Activated naive CD8-positive, alpha-beta T cell treated with anti-CD3 and anti-CD28 coated beads for 36 hours (primary cell): ENCODE measurements around the gene ERN1. TPM values are rescaled to one million over a fixed set of nuclear protein-coding genes. Genes with fewer than 3 reads are reported as not detected.

ENCODE experiments used
- DNase-seq: peaks from one replicate; pipeline ENCODE4 v3.0.0; 2021
- H3K27ac Mint-ChIP-seq: one replicate; pipeline ENCODE4 v1.8.0; 2022; ENCODE audit warnings: mild to moderate bottlenecking, moderate library complexity, mixed read lengths
- H3K27me3 Mint-ChIP-seq: one replicate; pipeline ENCODE4 v1.8.0; 2022; ENCODE audit warnings: mild to moderate bottlenecking, mixed read lengths
- H3K36me3 Mint-ChIP-seq: one replicate; pipeline ENCODE4 v1.8.0; 2021; ENCODE audit warnings: mild to moderate bottlenecking, mixed read lengths
- H3K4me1 Mint-ChIP-seq: one replicate; pipeline ENCODE4 v1.8.0; 2021; ENCODE audit warnings: mixed read lengths
- H3K4me3 Mint-ChIP-seq: one replicate; pipeline ENCODE4 v1.8.0; 2022; ENCODE audit warnings: mild to moderate bottlenecking, moderate library complexity, mixed read lengths
- H3K9me3 Mint-ChIP-seq: one replicate; pipeline ENCODE4 v1.8.0; 2022; ENCODE audit warnings: mixed read lengths
- total RNA-seq, 2 experiments: library from RNA; stranded (reverse); gene quantifications; one replicate each; pipeline ENCODE4 v1.2.3, GENCODE V29; 2021

Gene ERN1
- total RNA-seq, 2 experiments from 2014 or later, result 7.6 to 9.0 TPM

GRCh38 chr17:64094412-64094811, 35.5 kb downstream of the ERN1 start:
- no peaks in the 10 kb centered on the region for H3K27me3 Mint-ChIP-seq
- no peak for DNase-seq
- H3K9me3 Mint-ChIP-seq, result no peaks in the 10 kb centered on the region
- peaks cover 20% of the 10 kb centered on the region for H3K36me3 Mint-ChIP-seq
- H3K4me3 Mint-ChIP-seq, result no peak overlapping the region
- H3K4me1 Mint-ChIP-seq, result peaks cover 23% of the 10 kb centered on the region
- H3K27ac Mint-ChIP-seq, result no peak overlapping the region

DNA sequence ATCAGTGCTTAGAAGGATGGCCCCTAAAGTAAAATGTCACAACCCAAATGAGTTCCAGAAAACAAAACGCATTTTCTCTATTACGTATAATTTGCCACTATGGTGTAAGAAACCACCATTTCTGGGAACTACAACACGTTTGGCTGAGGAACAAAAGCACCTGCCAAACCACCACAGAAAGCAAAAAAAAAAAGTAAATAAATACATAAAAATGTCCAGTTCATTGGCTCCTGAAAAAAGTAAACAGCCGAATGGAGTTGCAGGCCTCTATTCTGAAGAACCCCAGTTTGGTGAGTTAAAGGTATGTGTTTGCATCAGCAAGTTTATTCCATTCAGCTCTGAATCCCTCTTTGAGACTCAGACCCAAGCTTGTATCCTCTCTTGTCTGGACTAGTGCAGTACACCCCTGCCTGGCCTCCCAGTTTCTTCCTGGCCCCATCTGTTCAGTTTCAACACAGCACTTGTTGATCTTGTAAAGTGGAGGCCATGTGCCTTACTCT, 36.9 kb downstream of the ERN1 start:
- DNase-seq, result no peak
- Mint-ChIP-seq H3K36me3 (peaks cover 20% of the 10 kb centered on the region), H3K27ac (no peak overlapping the region), H3K4me1 (peaks cover 23% of the 10 kb centered on the region), H3K4me3 (no peak overlapping the region), H3K27me3 (no peaks in the 10 kb centered on the region), H3K9me3 (no peaks in the 10 kb centered on the region)

- Mint-ChIP-seq H3K27me3 (no peaks in the 10 kb centered on the region), H3K27ac (no peak overlapping the region), H3K4me3 (no peak overlapping the region), H3K9me3 (no peaks in the 10 kb centered on the region), H3K36me3 (peaks cover 17% of the 10 kb centered on the region), H3K4me1 (peaks cover 22% of the 10 kb centered on the region)
- DNase-seq, result no peak
Measured at GRCh38 chr17:64092113-64092512, 37.8 kb downstream of the ERN1 start.

DNA sequence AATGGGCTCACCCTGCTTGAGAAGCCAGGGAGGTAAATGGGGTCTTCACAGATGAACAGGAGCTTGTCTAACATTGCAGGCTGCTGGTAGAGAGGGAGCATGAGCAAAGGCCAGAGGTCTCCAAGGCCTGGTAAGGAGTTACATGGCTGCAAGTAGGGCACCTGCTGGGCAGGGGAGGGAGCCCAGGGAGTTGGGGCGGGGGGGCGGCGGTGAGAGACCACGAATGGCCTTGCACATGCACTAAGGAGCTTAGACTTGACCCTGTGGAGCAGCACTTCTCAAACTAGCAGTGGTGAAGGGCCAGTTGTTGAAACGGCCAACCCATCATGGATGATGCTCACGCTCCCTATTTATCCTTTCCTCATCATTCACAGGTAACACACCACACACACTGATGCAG, 38.4 kb downstream of the ERN1 start:
- no peaks in the 10 kb centered on the region for H3K27me3 Mint-ChIP-seq
- H3K4me3 Mint-ChIP-seq, result no peak overlapping the region
- DNase-seq, result no peak
- H3K27ac Mint-ChIP-seq, result no peak overlapping the region
- peaks cover 21% of the 10 kb centered on the region for H3K4me1 Mint-ChIP-seq
- H3K36me3 Mint-ChIP-seq, result peaks cover 12% of the 10 kb centered on the region
- H3K9me3 Mint-ChIP-seq, result no peaks in the 10 kb centered on the region

DNA sequence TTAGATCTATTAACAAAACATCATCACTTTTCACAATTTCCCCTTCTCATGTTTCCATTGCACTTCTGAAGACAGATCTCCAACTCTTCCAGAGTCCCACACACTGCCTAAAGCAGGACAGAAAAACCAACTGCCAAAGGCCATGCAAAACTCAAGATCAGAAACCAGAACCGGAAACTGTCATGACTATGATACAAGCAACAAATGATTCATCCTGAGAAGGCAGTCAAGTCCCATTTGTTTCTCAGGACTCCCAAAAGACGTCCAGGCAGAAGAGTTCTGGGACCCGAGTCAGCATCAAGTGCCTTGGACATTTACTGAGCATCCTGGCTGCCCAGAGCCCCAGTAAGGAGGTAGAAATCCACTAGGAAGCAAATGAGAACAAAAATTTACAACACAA, 38.8 kb downstream of the ERN1 start:
- peaks cover 21% of the 10 kb centered on the region for H3K4me1 Mint-ChIP-seq
- no peaks in the 10 kb centered on the region for H3K27me3 Mint-ChIP-seq
- H3K27ac Mint-ChIP-seq, result peak overlapping the region; percentile 58
- H3K9me3 Mint-ChIP-seq, result no peaks in the 10 kb centered on the region
- peaks cover 9% of the 10 kb centered on the region for H3K36me3 Mint-ChIP-seq
- no peak overlapping the region for H3K4me3 Mint-ChIP-seq
- no peak for DNase-seq

DNA sequence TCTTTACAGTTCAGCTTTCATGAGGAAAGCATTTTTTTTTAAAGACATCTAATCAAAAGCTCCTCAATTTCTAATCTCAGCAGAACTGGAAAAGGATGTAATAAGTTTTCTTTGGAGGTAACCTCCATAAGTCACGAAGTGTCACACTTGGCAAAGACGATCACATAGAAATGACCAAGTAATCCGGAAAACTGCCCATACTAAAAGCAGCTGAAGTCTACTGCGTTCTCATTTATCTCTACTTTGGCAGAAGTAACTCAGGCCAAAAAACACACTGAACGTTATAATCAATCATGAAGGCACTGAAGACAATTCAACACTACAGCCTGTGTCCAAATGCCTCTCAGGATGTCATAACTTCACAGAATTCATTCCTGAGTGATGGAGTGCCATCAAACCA, 39.8 kb downstream of the ERN1 start:
- peaks cover 2% of the 10 kb centered on the region for H3K36me3 Mint-ChIP-seq
- no peaks in the 10 kb centered on the region for H3K27me3 Mint-ChIP-seq
- peaks cover 14% of the 10 kb centered on the region for H3K4me1 Mint-ChIP-seq
- no peaks in the 10 kb centered on the region for H3K9me3 Mint-ChIP-seq
- no peak overlapping the region for H3K27ac Mint-ChIP-seq
- DNase-seq, result no peak
- no peak overlapping the region for H3K4me3 Mint-ChIP-seq

DNA sequence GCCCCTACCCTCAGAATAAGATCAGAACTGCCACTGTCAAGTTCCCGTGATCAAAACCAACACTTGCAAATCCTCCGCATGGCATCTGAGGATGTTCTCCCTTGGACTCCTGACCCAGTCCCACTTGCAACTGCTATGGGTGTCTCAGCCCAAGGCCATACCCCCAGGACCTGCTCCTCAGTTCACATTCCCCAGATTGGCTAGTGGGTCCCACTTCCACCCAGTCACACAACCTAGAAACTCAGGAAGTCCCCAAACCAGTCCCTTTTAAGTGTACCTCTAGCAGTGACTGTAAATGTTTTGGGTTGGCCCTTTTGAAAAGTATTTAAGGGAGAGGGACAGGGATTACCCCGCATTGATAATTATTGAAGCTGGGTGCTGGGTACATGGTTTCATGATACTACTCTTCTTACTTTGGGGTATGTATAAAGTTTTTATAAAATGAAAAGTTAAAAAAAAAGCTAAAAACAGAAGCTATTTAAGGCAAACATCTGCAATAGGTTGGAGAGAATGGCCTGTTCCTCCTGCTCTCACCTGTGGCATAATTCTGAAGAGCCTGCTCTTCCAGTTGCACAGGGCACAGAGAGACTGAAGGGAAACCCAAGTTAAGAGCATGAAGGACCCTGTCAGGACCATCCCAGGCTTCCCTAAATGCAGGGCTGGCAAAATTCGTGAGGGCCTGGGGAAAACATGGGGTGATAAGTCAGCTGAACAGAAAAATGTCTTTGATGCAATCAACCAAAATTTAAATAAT, 42.5 kb downstream of the ERN1 start:
- Mint-ChIP-seq H3K27ac (no peak overlapping the region), H3K27me3 (no peaks in the 10 kb centered on the region), H3K4me1 (peaks cover 19% of the 10 kb centered on the region), H3K9me3 (no peaks in the 10 kb centered on the region), H3K4me3 (no peak overlapping the region), H3K36me3 (peaks cover 2% of the 10 kb centered on the region)
- DNase-seq, result no peak

GRCh38 chr17:64085650-64086005, 44.3 kb downstream of the ERN1 start:
- Mint-ChIP-seq H3K9me3 (no peaks in the 10 kb centered on the region), H3K4me3 (no peak overlapping the region), H3K36me3 (no peaks in the 10 kb centered on the region), H3K27ac (no peak overlapping the region), H3K27me3 (no peaks in the 10 kb centered on the region), H3K4me1 (peaks cover 24% of the 10 kb centered on the region)
- no peak for DNase-seq

DNA sequence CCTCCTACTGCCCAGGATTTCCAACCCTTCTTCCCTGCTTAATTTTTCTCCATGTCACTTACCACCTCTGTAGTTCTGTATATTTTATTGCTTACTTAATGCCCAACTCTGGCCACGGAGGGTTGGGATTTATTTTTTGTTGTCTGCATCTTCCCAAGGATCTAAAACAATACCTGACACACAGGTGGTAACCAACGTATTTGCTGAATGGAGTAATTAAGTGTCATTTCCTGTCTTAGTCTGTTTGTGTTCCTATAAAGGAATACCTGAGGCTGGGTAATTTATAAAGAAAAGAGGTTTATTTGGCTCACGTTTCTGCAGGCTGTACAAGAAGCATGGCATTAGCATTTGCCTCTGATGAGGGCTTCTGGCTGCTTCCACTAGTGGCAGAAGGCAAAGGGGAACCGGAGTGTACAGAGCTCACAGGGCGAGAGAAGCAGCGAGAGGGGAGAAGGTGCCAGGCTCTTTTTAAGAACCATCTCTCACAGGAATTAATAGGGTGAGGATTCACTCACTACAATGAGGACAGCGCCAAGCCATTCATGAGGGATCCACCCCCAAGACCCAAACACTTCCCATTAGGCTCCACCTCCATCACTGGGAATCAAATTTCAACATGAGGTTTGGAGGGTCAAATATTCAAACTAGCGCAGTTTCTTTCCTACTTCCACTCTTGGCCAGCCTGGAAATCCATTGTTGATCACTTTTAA, 44.8 kb downstream of the ERN1 start:
- DNase-seq, result no peak
- Mint-ChIP-seq H3K36me3 (no peaks in the 10 kb centered on the region), H3K4me1 (peaks cover 22% of the 10 kb centered on the region), H3K4me3 (no peak overlapping the region), H3K9me3 (no peaks in the 10 kb centered on the region), H3K27ac (no peak overlapping the region), H3K27me3 (no peaks in the 10 kb centered on the region)

GRCh38 chr17:64084086-64084939, 45.6 kb downstream of the ERN1 start:
- Mint-ChIP-seq H3K27ac (no peak overlapping the region), H3K9me3 (no peaks in the 10 kb centered on the region), H3K27me3 (no peaks in the 10 kb centered on the region), H3K4me3 (no peak overlapping the region), H3K36me3 (no peaks in the 10 kb centered on the region), H3K4me1 (peaks cover 22% of the 10 kb centered on the region)
- DNase-seq, result no peak

DNA sequence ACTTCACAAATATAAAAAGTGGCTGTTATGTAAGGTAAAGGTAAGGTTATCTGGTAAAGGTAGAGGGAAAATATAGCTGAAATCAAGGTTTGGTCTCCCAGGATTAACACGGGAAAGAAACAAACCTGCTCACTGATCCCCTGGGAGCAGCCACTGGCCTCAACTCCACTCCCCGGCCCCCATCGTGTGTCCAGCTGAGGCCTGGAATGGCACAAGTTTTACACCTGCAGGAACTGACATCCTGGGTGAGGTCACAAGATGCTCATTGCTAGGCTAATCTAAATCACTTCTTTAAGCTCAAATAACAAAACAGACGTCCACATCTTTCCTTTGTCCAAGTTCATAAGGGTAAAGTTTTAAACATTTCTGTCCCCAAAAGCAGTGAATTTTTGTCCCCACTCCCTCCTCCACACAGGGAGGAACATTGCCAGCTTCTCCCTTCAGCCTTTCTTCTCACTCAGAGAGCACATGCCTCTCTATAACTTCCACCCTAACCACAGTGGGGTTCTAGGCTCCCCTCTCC, 46.3 kb downstream of the ERN1 start:
- Mint-ChIP-seq H3K27me3 (no peaks in the 10 kb centered on the region), H3K4me3 (no peak overlapping the region), H3K36me3 (no peaks in the 10 kb centered on the region), H3K9me3 (no peaks in the 10 kb centered on the region), H3K27ac (no peak overlapping the region), H3K4me1 (peaks cover 22% of the 10 kb centered on the region)
- no peak for DNase-seq

DNA sequence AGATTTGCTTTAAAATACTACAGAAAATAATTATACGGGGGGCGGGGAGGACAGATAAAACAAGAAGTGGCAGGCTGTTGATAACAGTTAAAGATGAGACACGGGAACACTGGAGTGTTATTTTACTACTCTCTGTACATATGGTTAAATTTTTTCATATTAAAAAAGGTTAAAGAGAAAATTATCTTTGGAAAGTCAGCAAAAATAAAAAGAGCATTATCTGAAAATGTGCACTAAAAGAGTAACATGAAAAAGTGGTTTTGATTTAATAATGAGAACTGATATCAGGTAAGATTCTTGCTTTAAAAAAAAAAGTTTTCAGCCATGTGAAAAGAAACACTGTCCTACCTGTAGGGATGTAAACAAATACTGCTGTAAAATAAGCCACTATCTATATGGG, 46.9 kb downstream of the ERN1 start:
- no peak for DNase-seq
- H3K4me1 Mint-ChIP-seq, result peaks cover 22% of the 10 kb centered on the region
- H3K27me3 Mint-ChIP-seq, result no peaks in the 10 kb centered on the region
- no peak overlapping the region for H3K4me3 Mint-ChIP-seq
- H3K27ac Mint-ChIP-seq, result peak overlapping the region; percentile 80
- H3K9me3 Mint-ChIP-seq, result no peaks in the 10 kb centered on the region
- H3K36me3 Mint-ChIP-seq, result no peaks in the 10 kb centered on the region

DNA sequence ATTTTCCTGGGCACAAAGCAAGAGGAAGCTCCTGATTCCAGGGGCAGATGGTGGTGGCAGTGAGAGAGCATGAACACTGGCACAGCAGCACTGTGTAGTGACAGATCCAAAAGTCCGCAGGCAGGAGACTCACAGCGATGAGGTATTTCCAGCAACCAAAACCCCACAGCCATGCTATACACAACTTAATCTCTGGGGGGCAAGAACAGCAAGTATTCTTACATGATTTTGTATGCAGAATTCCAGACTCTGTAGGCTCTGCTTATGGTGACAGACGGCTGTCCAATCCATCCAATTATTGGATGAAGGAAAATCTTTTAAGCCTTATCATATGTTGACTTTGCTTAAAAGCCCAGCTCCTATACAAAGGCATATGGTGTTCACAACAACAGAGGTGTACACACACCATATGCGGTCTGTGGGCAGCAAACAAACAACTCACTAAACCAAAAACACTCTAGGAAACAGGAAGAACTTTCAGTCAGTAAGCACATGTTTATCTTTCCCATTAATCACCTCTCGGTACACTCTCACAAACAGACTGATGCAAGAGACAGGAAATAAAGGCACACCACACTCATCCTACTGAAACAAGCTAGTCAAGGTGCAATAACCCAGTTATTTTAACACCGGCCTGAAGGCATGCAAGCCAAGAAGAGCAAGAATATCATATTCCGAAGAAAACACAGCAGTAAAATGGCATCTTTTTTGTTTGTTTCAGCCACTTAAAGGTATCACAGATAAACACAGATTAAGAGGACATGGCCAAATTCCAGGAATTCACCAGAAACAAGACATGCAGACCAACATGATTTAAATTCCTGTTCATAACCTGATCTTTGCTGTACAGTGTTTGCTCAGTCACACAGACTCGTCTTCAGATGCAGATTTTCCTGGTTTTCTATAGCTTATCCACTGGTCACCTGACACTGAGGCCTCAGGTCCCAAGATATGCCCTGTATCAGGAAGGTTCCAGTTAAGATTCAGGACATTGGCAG, 47.8 kb downstream of the ERN1 start:
- Mint-ChIP-seq H3K4me1 (peaks cover 21% of the 10 kb centered on the region), H3K27ac (peak overlapping the region; percentile 80), H3K4me3 (peak overlapping the region; percentile 40), H3K36me3 (peaks cover 2% of the 10 kb centered on the region), H3K9me3 (no peaks in the 10 kb centered on the region), H3K27me3 (no peaks in the 10 kb centered on the region)
- DNase-seq, result peak; percentile 11

- DNase-seq, result no peak
- Mint-ChIP-seq H3K36me3 (peaks cover 2% of the 10 kb centered on the region), H3K27me3 (no peaks in the 10 kb centered on the region), H3K4me1 (peaks cover 22% of the 10 kb centered on the region), H3K27ac (no peak overlapping the region), H3K9me3 (no peaks in the 10 kb centered on the region), H3K4me3 (no peak overlapping the region)
Measured at GRCh38 chr17:64080174-64080618, 49.7 kb downstream of the ERN1 start.
